ENCODE data around the gene EPAS1.

The EPAS1 gene

DNA sequence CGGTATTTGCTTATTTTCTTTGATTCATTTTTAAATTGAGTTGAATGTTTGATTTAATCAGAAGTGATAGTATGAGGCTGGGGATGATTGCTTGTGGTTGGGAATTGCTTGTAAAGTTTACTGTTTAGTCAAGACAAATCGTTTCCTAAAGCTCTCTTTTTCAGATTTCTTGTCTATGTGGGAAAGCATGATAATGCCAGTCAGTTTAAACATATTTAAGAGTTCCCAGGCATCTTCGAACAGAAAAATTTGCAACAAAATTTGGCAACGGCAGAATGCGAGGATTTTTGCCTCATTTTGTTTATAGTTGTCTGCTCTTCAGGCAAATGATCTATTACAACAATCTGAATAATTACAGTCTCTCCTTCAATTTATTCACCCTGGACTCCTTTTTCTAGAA, 22.5 kb downstream of the EPAS1 start:
- in situ Hi-C loops (cut with MboI; ENCODE audit: low sequenced_read_pairs), result no loop called here

- in situ Hi-C loops (cut with MboI; ENCODE audit: low sequenced_read_pairs), result no loop called here
Observed at GRCh38 chr2:46320141-46320567, 22.9 kb downstream of the EPAS1 start.

DNA sequence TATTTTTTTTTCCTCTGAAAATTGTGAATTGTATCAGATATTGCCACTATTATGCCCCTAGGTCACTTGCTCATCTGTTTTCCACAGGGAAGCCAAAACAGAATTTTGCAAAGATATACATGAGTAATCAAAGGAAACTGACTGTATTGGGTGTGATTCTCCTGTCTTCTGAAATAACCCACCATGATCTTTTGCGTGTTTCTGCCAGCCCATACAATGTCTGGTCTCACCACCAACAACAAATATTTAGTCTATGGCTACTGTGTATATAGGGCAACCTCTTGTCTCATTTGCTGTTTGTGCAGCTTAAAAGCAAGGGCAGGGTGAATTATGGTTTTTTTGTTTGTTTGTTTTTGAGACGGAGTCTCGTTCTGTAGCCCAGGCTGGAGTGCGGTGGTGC, 26.5 kb downstream of the EPAS1 start:
- in situ Hi-C loops (cut with MboI; ENCODE audit: low sequenced_read_pairs), result no loop called here

DNA sequence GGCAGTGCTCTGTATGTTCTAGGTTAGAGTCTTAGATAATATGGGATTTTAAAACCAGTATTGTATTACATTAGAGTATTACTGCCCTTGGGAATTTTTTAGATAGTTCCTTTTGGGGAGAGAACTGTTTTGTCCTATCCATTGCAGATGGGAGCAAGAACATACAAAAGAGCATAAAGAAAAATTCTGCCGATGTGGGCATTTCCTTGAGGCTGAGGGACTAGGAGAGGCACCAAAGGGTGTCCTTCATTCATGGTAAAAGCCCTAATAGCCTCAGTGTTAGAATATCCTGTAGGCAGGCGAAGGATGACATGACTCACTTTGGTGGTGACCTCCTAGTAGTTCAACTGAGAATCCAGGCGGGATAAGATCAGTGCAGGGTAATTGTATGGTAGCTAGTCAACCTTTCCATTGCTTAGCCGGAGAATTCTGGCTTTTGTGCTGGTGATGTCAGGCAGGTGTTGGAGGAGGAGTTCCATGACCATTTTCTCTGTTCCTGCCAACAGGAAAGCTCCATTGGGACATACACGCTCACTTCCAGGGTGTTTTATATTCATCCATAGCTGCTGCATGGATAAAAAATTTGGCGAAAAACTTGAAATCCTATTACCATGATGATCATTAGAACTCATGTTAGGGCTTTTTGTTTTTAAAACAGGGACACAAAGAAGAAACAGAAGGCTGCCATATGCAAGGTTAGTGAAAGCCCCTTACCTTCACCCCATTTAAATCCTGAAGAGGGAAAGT, 28.1 kb downstream of the EPAS1 start:
- in situ Hi-C loops (cut with MboI; ENCODE audit: low sequenced_read_pairs), result no loop called here

DNA sequence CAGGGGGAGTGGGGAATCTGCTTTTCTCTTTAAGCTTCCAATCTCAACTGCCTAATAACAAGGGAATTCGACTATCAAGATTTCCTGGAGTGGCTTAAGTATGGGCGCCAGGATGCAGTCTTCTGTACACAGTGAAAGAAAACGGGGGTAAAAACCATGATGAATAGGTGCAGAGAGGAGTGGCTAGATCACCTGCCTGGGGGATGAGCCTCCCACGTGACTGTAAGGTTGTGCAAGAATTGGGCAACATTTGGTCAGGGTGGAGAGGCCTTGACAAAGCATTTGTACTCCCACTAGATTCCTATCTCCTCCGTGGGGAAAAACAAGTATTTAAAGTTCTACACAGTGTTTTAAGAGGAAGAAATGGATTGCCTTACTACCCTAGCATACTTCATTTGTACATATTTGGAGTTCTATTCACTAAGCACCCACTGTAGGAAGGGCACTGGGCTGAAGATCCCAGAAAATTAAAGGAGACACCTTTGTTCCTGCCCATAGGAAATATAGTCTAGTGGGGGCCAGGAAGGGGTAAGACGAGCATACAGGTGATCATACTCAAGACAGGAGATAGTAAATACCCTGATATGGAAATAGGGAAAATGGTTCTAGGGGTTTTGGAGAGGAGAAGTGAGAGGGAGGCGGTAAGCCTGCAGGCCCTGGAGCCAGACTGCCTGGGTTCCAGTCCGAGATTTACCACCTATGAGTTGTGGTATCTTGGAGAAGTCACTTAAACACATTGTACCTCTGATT, 29.2 kb downstream of the EPAS1 start:
- in situ Hi-C loops (cut with MboI; ENCODE audit: low sequenced_read_pairs), result no loop called here

DNA sequence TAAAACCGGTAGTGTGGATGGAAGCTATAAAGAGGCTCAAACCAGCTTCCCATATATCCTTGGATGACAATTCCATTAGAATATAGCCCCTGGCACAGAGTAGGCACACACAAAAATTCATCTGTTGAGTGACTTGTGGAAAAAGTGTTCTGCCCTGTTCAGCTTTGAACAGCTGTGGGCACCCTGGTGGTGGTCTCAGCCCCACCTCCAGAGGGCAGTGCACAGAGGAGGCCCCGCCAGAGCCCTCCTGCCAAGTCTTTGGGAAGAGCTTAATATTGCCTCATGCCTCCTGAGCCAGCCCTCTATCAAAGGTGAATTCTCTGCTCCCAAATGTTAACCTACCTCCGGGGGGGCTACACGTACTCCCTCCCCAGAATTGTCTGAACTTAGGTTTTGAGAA, 30.4 kb downstream of the EPAS1 start:
- in situ Hi-C loops (cut with MboI; ENCODE audit: low sequenced_read_pairs), result no loop called here

GRCh38 chr2:46328291-46328690, 31.1 kb downstream of the EPAS1 start:
- in situ Hi-C loops (cut with MboI; ENCODE audit: low sequenced_read_pairs), result no loop called here

GRCh38 chr2:46328829-46329228, 31.6 kb downstream of the EPAS1 start:
- in situ Hi-C loops (cut with MboI; ENCODE audit: low sequenced_read_pairs), result no loop called here

DNA sequence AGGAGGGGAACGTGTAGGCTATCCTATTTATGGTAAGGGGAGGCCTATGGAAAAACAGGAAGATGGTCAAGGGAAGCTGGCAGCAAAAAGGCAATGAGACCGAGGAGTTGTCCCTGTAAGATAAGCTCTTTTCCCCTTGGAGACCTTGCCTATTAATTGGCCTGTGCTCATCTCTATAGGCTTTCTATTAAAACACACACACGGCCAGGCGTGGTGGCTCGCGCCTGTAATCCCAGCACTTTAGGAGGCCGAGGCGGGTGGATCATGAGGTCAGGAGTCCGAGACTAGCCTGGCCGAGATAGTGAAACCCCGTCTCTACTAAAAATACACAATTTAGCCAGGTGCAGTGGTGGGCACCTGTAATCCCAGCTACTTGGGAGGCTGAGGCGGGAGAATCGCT, 32.1 kb downstream of the EPAS1 start:
- in situ Hi-C loops (cut with MboI; ENCODE audit: low sequenced_read_pairs), result no loop called here

GRCh38 chr2:46329803-46330775, 32.9 kb downstream of the EPAS1 start:
- in situ Hi-C loops (cut with MboI; ENCODE audit: low sequenced_read_pairs), result no loop called here

DNA sequence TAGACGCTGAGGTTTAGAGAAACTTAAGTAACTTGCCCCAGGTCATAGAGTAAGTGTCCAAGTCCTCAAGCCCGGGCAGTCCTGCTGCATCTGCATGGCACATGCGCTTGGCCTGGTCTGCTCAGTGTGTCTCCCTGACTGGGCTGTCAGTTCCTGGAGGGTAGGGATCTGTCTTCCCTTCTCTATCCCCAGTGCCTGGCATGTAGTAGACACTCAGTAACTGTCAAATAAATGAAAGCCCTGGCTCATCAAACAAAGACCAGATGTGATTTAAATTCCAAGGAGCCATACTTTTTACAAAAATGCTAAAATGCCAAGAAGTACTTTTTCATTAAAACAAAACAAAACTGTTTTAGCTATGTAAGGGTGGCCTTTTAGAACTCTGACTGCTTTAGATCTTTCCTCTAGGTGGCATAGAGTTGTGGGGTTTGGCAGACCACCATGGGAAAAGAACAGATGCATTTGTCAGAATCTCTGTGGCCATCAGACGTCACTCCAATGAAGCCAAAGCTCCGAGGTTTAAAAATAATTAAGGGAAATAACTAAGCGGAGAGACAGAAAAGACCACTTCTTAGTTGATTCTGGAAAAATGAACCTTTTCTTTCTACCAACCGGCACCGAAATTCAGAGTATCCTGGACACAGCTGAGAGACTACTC, 34.0 kb downstream of the EPAS1 start:
- in situ Hi-C loops (cut with MboI; ENCODE audit: low sequenced_read_pairs), result no loop called here

- in situ Hi-C loops (cut with MboI; ENCODE audit: low sequenced_read_pairs), result no loop called here
Observed at GRCh38 chr2:46332686-46333281, 35.6 kb downstream of the EPAS1 start.

- in situ Hi-C loops (cut with MboI; ENCODE audit: low sequenced_read_pairs), result no loop called here
Observed at GRCh38 chr2:46333912-46334311, 36.7 kb downstream of the EPAS1 start.

DNA sequence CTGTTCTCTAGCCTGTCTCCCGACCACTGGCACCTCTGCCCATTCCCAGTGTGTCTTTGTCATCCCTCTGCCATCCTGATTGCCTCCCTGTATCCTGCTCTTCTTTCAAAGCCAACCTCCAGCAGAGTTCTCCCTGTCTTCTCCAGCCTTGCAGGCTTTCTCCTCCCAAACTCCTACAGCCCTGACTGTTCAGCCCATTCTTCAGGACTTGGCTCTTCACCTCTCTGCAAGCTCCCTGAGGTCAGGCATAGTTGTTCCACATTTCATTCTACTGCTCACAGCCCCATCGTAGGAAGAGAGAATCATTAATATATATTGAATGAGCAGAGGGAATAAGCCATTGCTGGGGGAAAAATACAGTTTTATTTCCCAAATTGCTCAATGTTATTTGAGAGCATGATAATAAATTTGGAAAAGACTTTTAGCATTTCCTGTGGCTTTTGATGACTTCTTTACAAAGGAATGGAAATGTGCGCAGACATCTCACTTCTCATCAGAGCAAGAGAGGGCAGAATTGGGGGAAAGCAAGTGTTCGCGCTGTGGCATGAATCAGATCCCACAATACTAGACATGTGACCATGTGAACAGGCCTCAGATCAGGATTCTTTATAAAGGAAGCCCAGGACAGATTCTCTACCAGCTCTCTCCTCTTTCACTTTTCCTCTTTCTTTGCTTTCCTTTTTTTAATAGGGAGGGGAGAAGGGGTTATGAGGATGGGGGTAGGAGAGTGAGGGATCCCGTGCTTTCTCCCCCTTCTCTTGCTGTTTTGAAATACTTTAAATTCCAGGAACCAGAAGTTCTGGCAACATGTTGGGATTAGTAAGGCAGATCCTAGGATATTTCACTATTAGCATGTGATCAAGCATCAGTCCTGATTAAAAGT, 37.4 kb downstream of the EPAS1 start:
- in situ Hi-C loops (cut with MboI; ENCODE audit: low sequenced_read_pairs), result no loop called here

DNA sequence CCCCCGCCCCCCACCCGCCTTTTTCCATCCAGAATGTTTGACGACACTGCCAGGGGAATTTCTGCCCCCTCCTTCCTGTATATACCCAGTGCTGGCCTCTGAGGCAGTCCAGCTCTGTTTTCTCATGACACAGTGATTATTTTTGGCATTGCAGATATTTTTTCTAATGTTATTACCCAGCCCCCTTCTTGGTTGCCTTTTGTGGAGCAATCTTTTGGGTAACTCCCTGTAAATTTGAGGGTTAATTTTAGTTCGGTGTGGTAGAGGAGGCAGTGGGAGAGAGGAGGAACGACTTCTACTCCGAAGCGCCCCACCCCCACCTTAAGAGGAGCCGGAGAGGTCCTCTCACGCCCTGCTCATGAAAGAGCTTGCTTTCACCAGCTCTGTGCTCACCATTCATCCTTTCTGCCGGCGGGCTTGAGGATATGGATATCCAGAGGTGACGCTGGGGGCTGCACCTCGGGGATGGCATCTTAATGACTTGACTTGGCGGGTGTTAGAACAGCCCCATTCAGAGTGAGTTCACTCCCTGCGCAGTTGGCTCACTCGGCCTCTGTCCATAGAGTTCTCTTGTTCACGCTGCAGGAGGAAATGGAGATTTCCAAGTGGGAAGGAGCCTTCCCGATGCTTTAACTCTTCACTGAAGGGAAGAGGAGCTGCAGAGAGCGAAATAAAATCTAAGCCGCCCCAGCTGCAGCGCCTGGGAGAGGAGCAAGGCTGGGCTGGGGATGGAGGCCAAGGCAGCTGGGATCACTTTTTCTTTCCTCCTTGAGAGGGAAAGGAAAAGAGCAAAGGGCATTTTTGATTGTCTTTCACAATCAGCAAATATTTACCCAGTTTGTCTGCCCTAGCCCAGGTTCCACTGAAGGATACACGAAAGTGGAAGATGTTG, 38.4 kb downstream of the EPAS1 start:
- in situ Hi-C loops (cut with MboI; ENCODE audit: low sequenced_read_pairs), result no loop called here

- in situ Hi-C loops (cut with MboI; ENCODE audit: low sequenced_read_pairs), result no loop called here
Observed at GRCh38 chr2:46336283-46336959, 39.2 kb downstream of the EPAS1 start.

- in situ Hi-C loops (cut with MboI; ENCODE audit: low sequenced_read_pairs), result no loop called here
Observed at GRCh38 chr2:46337208-46337994, 40.2 kb downstream of the EPAS1 start.

Measured in HL-60/S4 (cell line).